ENCODE measurements around the gene OTOG. TPM values are rescaled to one million over a fixed set of nuclear protein-coding genes. Genes with fewer than 3 reads are reported as not detected.

Gene OTOG
- total RNA-seq, 1 donor from 2014 or later, result not detected

GRCh38 chr11:17540807-17541206 is 6.3 kb upstream of the OTOG start:
- DNase-seq (ENCODE audit: low read depth in 2 of 2), result no peak

DNA sequence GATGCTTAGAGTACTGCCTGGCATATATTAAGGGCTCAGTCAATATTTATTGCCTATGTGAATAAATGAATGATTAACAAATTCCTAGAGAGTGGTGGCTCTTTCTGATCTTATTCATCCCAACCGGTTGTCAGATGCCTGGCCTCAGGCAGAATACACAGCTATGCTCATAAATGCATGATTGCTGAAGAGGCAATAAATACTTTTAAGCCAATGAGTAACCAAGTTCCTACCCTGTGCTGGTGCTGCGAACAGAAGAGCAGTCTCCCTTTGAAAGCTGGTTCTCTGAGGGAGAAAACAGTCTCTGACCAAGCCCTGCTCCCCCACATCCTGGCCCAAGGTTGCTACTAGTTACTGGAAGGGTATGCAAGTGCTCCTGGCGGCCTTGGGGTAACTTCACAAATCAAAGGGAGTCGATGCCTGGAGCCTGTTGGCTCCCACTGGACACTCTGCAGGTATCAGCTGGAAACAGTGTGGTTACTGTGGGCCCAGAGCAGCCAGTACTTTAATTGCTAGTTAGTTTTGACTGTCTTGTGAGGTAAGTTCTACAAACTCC is 5.7 kb upstream of the OTOG start:
- no peak for DNase-seq (ENCODE audit: low read depth in 2 of 2)

DNA sequence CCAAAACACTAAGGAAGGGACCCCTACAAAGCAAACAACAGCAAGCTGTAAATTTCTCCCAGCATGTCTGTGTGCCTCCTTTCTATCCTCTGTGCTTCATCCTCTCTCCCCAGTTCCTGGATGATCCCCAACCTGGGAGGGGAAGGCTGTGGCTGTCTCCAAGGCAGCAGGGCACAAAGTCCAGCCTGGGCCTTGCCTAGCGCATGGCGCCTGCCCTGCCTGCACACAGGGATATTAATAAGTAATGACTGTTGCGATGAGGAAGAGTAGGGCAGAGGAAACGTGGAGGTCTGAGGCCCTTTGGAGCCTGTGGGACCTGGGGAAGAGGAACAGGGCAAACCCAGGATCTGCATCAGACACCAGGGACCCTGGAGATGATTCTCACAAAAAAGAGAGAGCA is 4.8 kb upstream of the OTOG start:
- DNase-seq (ENCODE audit: low read depth in 2 of 2), result no peak

DNA sequence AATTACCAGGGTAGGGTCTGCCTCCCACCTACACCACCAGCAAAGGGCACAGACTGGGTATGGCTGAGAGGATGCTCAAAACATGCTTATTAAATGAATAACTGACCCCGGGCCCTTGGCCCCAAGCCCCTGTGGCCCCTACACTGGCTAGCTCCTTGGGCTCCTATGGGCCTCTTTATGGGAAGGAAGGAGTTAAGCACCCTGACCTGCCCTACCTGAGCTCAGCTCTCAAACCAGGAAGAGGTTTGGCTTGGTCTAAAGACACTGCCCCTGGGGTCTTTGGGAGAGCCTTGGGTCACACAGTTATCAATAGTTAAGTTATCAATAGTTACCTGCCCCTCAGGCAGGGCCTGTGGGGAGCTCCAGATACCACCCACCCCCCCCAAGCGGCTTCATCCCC is 4.0 kb upstream of the OTOG start:
- no peak for DNase-seq (ENCODE audit: low read depth in 2 of 2)

DNA sequence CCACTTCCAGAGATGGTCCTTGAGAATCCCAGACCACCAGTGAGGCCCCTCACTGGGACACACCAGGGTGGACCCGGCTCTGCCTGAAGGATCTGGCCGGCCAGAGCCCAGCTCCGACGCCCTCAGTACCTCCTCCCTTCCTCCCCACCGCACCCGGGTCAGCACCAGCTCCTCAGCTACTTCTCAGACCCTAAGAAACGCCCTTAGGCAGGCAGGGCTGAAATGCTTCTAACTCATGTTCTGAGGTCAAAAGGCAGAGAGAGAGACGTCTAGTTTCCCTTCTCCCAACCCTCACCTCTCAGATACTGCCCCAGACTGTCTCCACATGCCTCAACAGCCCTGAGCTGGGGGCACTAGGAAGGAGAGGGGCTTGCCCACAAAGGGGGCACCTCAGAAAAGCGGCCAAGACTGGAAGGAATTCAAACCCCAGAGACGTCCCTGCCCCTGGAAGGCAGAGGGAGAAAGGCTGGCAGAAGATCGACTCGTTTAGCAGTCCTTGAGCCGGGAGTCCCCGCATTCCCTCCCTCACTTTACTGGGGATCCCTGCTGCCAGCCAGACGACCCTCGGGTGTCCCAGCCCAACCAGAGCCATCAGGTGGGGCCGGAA is 3.4 kb upstream of the OTOG start:
- DNase-seq (ENCODE audit: low read depth in 2 of 2), result no peak

DNA sequence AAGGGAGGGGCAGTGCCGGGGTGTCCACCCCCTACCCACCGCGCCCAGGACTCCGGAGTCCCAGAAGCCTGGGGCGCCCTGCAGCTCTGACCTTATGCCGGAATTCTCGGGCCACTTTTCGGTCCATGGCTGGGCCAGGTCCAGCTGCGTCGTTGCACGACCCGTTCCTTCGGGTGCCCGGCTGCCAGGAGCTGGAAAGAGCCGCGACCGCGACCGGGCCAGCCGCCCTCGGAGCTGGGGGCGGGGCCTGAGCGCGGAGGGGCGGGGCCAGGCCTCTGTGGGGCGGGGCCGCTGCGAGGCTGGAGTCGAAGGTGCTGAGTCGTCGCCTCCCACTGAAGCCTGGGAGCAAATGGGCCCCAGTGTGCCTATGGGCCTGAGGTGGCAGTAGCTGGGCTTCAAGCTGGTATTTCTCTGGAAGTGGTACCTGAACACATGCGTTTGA is 2.9 kb upstream of the OTOG start, which contains the start of gene USH1C:
TSS of gene USH1C (minus strand) at position 236 of the 442 bp plus-strand sequence. CDS start at position 127, 109 bp downstream.
- DNase-seq (ENCODE audit: low read depth in 2 of 2), result no peak

- DNase-seq (ENCODE audit: low read depth in 2 of 2), result no peak
These were observed 819 bp upstream of the OTOG start for GRCh38 chr11:17546240-17546639.

GRCh38 chr11:17547932-17548331 is 873 bp downstream of the OTOG start:
- no peak for DNase-seq (ENCODE audit: low read depth in 2 of 2)

DNA sequence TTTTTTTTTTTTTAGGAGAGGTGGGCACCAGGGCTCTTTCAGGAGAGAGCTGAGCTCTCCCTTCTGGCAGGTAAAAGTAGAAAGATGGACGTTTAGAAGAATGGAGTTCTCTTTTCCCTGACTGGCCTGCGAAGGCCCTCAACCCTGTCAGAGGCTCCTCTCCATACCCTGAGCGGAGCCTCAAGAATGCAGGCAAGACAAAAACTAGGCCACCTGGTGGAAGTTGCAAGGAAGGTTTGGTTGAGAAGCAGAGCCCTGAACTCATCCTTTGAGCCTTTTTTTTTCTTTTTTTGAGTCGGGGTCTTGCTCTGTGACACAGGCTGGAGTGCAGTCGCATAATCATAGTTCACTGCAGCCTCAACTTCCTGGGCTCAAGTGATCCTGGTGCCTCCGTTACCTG is 1.4 kb downstream of the OTOG start:
- no peak for DNase-seq (ENCODE audit: low read depth in 2 of 2)

DNA sequence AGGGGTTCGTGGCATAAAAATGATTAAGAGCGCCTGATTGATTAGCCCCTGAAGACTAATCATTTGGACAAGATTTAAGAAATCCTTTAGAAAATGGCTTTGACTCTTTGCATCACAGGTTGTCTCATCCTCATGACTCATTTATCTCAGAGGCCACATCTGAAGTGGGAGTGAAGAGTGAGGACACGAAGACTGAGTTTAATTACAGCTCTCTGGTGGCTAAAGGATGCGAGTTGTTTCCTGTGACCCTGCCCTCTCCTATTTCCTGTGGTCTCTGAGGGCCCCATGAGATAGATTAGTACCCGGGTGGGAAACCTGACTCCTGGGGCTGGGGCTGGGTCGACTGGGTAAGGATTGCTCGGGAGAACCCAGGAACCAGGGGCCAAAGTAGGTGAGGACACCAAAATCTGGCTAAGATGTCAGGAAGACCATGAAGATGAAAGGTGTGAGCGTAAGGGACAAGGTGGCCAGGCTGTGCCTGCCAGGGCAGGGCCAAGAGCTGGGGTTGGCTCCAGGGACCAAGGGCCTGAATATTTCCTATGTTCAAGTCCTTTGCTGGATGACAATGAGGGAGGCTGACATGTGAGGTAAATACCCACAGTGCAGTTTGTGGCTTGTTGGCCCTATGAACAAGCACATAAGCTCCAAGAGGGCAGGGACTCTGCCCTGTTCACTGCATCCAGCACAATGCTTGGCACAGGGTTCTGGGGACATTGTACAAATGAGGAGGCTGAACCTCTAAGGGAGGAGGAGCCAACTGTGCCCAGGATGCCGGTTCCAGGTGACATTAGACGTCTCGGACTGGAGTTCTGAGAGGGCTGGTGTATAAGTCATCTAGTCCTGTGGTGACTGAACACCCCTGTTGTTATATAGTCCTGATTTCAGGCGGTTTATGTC is 3.6 kb downstream of the OTOG start:
- DNase-seq (ENCODE audit: low read depth in 2 of 2), result no peak

- DNase-seq (ENCODE audit: low read depth in 2 of 2), result no peak
These were observed 4.4 kb downstream of the OTOG start for GRCh38 chr11:17551347-17552040.

DNA sequence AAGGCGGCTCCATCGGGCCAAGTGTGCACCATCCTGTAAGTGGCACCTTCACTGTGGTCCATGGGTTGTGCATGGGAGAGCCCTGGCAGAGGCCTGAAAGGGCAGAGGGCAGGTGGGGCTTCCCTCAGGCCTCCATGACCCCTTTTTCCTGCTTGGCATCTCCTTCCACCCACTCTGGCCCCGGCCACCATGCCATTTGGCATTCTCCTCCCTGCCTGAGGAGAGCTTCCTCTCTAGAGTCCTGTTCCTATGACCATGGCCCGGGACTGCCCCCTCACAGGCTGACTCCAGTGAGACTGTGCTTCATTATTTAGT is 4.9 kb downstream of the OTOG start:
- no peak for DNase-seq (ENCODE audit: low read depth in 2 of 2)

GRCh38 chr11:17552392-17553248 is 5.6 kb downstream of the OTOG start:
- no peak for DNase-seq (ENCODE audit: low read depth in 2 of 2)

DNA sequence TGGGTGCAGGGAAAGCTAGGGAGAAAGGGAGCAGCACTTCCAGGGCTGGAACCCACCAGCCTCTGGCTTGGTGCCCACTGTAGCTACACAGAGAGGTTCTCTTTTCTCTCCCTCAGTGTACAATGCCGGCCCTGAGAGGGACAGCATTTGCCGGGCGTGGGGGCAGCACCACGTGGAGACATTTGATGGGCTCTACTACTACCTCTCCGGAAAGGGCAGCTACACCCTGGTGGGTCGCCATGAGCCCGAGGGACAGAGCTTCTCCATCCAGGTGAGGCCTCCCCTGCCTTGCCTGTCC is 6.1 kb downstream of the OTOG start:
- no peak for DNase-seq (ENCODE audit: low read depth in 2 of 2)

DNA sequence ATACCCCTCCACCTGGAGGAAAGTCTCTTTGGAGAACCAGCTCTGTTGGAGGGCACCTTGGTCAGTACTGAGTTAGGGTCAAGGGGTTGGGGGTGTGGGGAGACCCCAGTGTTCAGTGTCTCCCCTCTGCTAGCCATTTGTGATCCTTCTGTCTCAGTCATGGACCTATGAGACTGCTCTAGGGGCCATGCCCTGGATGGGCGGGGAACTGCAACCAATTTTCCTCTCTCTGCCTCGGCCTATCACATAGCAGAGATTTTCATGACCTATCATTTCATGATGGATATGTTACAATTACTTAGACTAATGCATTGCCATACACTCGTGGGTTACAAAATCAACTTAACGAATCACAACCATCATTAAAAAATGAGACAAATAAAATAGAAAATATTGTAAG is 7.4 kb downstream of the OTOG start:
- no peak for DNase-seq (ENCODE audit: low read depth in 2 of 2)

- no peak for DNase-seq (ENCODE audit: low read depth in 2 of 2)
These were observed 9.9 kb downstream of the OTOG start for GRCh38 chr11:17556999-17557398.

DNA sequence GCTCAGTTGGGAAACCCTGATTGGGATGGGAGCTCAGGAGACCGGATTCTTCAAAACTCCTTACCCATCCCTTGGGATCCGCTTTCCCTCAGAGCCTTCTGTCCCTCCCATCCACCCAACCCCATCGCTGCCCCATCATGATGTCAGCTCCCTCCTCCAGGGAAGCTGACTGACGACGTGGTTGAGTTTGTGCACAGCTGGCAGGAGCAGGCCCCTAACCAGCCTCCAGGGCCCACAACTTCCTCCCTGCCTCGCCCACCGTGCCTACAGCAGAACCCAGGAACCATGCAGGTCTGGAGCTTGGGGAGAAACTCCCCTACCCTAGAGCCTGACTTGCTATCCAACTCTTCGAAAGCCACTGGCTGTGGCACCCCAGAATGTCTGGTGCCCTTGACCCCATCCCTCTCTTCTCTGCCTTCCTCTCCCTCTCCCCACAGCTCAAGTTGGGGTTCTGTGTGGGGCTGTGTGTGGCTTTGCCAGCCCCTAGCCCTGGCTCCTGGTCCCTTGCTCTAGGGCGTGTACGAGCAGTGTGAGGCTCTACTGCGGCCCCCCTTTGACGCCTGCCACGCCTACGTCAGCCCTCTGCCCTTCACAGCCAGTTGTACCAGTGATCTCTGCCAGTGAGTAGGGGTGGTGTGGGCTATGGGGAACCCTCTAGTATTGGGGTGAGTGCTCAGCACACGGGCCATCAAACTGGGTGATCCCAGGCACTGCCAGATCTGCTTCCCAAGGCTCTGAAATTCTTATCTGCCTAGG is 11.1 kb downstream of the OTOG start:
- DNase-seq (ENCODE audit: low read depth in 2 of 2), result no peak

- DNase-seq (ENCODE audit: low read depth in 2 of 2), result no peak
These were observed 11.9 kb downstream of the OTOG start for GRCh38 chr11:17558916-17559315.

DNA sequence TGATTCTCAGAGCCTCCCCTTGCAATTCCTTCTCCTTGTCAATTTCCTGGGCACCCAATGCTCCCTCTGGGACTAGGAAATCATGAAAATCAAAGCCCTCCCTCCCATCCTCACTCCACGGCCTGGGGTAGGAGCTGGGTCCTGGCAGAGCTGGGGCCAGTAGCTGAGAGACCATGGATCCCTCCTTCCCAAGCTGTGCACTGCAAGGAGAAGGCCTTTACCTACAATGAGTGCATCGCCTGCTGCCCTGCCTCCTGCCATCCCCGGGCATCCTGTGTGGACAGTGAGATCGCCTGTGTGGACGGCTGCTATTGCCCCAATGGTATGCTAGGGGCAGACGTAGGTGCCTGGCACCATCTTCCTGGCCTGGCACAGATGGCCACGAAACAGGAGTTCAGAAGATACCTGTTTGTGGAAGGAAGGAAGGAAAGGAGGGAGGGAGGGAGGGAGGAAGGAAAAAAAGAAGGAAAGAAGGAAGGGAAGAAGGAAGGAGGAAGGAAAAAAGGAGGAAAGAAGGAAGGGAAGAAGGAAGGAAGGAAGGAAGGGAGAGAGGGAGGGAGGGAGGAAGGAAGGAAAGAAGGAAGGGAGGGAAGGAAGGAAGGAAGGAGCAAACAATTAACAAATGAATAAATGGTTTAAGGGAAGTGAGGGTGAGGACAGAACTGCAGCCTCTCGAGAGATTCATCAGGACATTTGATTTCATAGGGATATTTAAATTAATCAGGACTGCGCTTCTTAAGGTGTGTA is 12.5 kb downstream of the OTOG start:
- no peak for DNase-seq (ENCODE audit: low read depth in 2 of 2)

Data from dermis microvascular lymphatic vessel endothelial cell (primary cell).